HG02885 (cell line): Measurements from ENCODE around the gene TLE4.
"Not testable (repeated sequence)": the region's sequence is repeated elsewhere in the genome, so short reads cannot be mapped to it uniquely, and the experiment has no call there.

Experiments
- ATAC-seq: cut with Tn5 transposase; IDR thresholded peaks from one replicate; pipeline ENCODE4 v1.9.1; 2021; ENCODE audit warnings: mild to moderate bottlenecking; ENCODE audit not compliant: unreplicated experiment, poor library complexity

The TLE4 gene

DNA sequence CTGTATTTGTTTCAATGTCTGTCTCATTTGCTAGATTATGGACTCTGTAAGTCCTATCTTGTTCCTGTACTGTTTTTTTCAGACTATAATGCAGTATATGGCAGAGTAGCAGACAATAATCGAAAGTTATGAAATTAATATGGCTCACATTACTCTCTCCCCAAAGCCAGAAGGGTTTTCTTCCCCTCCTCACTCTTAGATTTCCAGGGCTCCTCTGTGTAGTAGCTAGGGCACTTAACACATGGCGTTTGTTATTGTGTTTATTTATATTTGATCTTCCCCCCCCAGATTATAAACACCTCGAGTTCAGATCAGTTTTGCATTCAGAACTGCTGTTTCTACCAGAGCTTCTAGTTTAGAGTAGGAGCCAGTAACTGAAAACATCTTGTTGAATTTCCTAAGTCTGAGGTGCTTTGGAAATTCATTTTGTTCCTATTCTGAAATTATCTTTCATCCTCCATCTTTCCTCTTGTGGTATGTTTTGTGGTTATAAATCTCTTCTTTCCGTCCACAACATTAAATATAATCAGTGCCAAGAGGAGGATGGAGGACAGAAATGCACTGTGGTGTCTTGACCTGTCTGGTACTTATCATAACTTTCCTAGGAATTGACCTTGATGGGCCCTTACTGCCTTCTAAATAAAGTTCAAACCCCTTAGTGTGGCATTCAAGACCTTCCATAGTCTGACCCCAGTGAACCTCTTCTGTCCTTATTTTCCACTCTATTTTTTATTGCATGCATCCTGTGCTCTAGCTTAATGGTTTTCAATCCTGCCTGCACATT, 27.0 kb downstream of the TLE4 start:
- no peak for ATAC-seq

DNA sequence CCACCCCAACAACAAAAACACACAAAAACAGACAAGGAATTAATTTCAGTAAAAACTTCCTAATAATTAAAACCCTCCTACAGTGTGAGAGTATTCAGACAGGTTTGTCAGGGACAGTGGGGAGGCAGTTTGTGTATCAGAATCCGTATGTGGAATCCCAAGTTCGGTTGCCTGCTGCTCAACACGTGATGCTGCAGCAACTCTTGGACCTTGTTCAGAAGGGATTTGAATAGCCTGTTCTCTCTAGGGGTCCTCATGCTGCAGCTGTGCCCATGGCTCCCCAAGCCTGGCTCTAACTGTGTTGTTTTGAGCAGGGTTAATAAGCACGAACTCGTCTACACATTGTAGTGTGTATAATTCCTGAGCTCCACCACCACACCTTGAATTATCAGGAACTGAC, 28.7 kb downstream of the TLE4 start:
- ATAC-seq = no peak

DNA sequence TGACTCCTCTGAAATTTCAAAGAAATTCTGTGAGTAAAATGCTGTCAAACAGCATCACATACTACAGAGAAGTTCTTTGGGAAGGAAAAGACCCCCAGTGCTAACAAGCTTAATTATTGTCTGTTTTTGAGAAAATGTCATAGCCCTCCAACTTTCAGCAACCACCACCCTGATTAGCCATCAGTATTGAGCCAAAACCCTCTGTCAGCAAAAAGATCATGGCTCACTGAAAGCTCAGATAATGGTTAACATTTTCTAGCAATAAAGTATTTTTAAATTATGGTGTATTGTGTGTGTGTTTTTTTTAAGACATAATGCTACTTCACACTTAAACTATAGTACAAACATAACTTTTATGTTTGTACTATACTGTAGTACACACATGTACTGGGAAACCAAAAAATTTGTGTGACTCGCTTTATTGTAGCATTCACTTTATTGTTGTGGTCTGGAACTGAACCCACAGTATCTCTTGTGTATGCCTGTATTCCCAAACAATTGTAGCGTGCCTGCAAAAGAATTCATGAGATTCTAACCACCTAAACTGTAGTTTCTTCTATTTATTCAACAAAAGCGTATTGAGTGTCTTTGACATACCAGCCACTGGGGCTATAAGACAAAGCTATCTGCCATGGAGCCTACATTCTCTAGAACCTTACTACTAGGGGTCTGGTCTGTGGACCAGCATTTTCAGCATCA, 31.6 kb downstream of the TLE4 start:
- no peak for ATAC-seq

DNA sequence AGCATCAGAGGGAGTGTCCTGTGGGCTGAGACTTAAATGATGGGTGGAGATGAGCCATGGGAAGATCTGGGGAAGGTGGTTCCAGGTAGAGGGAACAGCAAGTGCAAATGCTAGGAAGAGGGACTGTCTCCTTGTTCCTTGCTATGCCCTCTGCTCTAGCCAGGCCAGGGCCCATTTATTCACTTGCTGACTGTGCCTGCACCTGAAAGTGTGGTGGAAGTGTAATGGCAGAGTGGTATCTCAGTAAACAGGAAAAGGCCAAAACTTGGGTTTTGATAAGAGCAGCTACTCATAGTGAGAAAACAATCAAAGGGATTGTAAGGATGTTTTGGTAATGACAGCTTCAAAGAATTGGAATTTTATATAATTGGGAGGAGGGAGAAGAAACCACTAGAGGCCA, 32.4 kb downstream of the TLE4 start:
- ATAC-seq = no peak

DNA sequence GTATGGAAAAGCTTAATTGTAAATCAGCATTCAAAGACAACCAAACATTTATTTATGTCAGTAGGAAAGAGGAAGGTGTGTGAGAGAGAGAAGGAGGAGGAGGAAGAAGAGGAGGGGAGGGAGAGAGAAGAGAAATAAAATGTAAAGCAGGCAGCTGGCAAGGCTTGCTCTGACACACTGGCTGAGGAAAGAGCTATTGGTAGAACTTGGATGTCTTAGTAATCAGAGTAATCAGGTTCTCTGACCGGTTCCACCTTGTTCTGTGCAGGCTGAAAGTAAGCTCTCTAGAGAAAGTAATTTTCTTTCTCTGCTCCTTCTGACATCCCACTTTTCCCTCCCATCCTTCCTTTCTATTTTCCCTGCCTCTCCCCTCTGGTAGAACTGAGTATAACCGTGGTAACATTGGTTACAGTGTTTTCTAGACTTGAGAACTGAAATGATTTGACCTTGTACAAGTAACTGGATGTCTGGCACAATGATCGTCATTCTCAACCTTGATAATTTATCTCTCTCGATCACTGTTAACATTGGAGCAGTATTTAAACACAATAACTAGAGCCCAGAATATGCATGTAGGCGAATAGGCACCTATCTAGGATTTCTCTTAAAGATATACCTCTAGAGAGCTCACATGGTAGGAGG, 33.3 kb downstream of the TLE4 start:
- ATAC-seq = no peak

DNA sequence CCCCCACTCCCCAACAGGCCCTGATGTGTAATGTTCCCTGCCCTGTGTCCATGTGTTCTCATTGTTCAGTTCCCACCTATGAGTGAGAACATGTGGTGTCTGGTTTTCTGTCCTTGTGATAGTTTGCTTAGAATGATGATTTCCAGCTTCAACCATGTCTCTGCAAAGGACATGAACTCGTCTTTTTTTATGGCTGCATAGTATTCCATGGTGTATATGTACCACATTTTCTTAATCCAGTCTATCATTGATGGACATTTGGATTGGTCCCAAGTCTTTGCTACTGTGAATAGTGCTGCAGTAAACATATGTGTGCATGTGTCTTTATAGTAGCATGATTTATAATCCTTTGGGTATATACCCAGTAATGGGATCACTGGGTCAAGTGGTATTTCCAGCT, 34.8 kb downstream of the TLE4 start:
- not testable (repeated sequence) for ATAC-seq

DNA sequence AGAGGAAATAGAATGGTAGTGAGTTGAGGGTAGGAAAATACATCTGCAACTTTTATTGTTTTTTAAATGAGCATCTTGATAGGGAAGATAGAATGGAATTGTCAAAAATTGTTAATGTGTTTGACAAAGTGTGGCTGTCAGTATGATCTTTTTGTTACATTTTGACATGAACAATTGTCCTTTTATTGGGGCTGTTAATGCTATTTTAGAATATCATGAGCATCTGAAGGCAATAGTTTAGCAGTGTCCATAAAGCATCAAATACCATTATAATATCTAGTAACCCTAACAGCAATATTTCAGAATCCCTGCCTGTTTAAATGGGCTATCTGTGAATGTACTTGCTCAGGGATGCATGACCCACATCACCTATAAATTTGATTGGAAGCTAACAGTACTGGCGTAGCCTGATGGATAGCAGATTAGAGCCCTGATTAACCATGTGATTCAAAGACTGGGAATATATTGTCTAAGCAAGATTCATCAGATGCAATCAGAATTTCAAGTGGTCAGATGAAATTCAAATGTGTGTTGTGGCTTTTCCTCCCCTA, 37.8 kb downstream of the TLE4 start:
- no peak for ATAC-seq

DNA sequence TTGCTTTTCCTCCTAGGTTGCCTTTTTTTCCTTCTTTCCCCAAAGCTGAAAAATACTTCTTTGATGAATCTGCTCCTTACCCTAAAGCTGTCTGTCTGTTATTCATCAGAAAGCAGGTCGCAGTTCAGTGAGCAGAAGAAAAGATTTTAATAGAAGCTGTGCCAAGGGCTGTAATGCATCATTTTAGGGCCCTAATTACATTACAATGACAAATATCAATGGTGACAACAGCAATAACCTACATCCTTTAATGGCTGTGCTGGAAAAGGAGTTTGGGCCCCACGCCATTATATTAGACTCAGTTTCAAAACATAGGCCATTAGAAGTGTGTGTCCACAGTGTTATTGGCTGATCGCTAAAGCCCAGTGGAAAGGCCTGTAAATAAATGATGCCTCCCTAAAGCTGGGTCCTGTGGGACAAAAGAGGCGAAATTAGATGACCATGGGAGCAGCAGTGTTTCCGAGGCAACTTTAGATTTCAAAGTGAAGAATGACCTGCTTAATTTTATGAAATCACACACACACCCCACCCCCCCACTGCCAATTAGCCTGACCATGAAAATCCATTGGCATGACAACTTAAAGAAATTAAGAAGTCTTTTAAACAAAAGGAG, 38.4 kb downstream of the TLE4 start:
- ATAC-seq = no peak

DNA sequence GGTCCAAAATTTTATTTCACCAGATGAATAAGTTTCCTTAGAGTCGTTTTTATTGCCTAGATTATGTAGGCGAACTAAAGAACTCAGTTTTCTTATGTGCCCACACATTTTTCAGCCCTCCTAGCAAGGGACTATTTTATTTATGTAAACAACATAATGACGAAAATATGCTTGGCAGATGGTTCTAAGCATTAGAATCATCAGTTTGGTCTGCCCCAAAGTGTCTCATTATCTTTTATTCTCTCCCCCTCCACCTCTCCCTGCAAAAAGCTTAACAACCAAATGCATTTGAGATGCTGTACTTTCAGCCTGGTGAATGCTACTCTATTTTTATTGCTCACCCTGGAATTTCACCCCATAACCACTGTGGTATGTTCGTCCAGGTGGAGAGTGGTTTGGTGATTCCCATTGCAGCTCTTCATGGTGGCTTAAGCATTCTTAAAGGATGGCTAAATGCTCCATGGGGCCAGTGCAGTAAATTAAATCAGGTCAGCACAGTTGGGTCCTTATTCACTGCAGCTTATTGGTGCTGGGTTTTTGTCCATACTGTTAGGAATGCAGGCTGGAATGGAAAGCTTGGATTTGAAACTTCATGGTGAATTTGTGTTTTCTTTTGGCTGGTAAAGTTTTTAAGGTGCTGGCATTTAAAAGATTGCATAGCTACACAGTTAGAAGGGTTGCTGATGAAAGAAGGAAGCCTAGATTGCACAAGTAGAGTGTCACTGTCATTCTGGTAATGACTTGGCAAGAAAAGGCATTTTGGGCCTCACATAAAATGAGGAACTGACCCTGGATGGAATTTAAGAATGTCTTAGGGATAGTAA, 39.2 kb downstream of the TLE4 start:
- peak; percentile 98 for ATAC-seq

DNA sequence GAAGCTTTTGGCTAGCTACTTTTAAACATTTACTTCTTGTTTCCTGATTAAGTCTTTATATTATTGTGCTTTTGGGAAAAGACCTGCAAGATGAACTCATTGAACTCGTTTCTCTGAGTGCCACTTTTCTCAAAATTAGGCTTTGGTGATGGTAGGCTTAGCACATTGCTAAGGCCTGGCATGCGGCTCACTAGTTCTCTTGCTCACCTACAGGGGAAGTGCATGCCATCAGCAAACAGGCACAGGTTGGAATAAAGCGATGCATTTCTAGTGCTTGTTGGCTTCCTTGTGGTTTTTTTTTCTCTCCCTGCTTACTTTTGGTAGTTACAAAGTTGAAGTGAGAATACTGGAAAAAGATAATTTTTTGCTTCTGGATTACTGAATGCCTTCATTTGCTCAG, 41.4 kb downstream of the TLE4 start:
- no peak for ATAC-seq

DNA sequence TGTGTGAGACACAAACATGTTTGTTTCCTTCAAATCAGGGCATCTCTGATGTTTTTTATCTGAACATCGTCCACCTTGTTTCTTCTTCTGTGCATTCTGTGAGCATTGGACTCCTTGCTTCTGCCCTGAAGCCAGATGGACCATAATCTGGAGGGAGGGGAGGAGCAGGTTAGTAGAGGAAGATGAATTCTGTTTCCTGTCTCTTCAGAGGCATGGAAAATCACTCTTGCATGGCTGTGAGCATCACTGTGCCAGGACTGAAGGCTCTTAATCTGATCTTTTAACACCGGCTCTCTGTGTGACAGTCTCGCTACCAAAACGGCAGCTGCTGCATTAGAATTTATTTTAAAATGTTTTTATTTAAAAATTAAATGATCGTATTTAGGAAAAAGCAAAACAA, 43.3 kb downstream of the TLE4 start:
- ATAC-seq = no peak

DNA sequence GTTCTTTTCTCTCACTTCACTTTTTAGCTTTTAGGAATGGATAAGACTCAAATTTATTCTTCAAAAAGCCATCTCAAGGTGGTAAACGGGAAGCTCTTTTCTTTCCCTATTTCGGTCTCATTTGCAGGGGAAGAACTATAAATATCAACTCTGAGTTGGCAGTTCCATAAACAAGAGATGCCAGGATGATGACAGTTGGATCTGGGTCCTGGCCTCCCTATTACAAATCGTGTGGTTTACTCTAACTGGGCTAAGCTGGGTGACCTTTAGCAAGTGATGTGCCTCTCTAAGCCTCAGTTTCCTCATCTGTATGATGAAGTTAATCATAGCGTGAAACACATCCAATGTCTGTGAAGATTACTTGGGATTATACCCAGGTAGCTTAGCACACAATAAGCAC, 44.2 kb downstream of the TLE4 start:
- no peak for ATAC-seq

DNA sequence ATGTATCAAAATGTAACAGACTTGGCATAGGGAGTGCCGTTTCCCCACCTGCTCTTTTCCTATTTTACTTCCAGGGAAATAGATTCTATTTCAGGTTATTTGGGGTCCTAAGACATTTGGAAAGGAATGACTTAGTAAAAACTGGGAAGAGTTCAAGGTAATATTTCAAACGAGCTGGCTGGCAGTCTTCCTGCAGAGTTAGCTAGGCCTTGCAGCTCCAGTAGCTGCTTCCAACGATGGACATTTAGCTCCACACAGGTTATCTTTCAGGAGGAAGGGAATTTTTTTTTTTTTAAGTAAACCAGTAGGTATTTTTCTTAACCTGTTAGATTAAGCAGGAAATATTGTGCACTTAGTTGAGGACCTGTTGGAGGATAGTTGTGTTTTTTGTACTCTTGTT, 45.2 kb downstream of the TLE4 start:
- ATAC-seq = no peak

DNA sequence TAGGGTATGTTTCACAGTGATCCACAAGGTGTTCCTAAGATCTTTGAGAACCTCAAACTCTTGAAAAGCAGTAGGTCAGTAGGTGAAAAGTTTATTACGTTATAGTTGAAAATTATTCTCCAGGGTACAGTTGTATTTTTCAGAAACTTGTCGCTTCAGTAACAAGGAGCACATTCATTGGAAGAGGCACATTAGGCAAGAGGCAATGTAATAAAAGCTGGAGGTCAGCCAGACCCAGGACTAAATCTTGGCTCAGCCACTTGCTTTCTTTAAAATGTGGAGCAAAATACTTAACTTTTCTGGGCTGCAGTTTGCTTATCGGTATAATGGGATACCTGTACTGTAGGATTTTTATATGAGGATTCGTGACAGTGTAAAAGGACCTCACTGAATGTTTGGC, 45.6 kb downstream of the TLE4 start:
- no peak for ATAC-seq

DNA sequence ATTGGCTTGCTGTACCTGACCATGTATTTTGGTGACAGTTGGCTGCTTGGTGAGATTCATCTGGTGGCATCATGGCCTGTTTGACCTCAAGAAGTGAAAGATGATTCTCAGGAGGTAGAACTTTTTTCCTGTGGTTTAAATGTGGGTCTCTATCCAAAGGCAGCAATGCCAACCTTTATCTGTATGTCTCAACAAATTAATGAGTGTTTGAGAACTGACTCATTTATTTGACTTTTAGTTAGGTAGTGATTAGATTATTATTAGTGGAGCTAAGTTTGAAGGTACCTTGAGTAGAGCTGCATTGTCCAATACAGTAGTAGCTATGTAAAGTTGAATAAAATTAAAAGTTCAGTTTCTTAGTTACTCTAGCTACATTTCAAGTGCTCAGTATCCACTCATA, 48.2 kb downstream of the TLE4 start:
- ATAC-seq = no peak

DNA sequence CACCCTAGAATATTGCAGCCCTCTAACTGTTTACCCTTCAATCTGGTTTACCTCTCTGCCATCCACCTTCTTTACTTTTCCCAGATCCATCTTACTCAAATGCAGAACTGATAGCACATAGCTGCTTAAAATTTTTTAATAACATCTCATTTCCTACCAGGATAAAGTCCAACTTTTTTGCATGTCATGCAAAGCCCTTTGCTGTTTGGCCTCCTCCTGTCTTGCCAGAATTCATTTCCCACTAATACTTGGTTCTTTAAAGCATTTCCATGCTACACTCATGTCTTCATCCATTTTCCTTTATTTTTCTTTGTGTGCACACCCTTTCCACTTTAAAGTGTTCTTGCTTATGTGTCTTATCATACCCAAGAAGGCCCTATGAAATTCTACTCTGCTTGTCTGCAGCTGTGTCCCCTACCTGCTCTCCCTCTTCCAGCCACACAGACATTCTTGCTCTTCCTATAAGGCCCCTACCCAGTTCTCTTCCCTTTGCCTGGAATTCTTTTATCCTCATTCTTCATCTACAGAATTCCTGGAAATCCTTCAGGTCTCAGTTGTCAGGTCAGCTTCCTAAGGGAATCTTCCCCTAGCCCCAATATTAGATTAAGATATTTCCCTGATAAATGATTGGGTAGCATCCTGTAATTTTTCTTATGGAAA, 50.3 kb downstream of the TLE4 start:
- no peak for ATAC-seq

DNA sequence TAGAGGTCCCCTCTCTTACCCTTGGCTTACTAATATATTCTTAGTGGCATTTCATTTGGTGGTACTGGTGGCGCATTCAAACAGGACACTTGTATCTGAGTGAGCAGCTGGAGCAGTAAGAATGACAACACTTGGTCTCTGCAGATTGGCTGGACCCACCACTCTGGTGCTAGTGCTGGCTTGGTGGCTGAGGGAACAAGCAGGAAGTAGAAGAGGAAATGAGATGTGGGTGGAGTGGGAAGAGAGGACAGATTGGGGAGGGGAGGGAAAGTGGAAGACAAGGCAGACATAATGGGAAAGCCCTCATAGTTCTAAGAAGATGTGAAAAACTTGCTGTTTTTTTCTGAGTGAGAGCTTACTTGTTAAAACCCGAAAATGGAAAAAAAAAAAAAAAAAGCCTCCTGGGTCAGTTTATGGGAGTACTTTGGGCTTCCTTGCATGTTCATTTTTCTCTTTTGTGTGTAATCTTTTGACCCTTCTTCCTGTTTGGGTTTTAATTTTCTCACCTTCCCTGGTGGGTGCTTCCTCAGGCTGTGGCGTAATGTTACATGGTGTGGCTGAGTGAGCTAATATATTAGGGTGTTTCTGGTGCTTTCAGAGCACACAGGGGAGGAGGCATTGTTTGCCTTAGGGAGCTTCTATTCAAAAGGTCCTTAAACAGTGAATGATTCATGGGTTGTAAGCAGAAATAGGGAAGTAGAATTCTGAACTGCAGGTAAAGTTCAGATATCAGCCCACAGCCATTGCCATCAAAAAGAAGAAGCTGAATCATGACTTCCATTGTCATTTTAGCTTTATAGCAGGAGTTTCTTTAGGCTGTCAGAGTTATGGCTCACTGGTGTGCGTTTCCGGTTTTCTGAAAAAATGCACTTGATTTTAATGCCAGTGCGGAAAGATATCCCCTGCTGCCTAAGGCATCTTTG, 52.3 kb downstream of the TLE4 start:
- ATAC-seq = peak; percentile 92

DNA sequence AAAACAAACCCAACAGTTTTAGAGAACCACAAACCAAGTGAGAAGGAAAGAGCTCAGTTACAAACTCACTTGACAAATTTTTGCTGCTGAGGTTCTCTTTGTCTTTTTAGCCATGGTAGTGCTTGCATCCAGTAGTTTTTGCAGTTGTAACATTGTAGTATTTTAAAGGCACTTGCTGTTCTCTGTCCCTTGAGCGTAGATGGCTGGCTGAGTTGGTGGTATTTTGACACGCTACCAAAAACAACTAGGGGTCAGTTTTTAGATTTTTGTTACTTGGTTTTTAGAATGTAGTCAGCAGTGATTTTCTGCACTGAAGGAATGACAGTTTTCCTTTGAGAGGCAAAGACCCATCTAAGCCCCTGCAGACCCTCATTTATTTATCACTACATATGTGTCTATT, 58.0 kb downstream of the TLE4 start:
- ATAC-seq = no peak
